ENCODE data around the gene SLC39A12.
"Not testable (repeated sequence)": the region's sequence is repeated elsewhere in the genome, so short reads cannot be mapped to it uniquely, and the experiment has no call there.

Gene SLC39A12

DNA sequence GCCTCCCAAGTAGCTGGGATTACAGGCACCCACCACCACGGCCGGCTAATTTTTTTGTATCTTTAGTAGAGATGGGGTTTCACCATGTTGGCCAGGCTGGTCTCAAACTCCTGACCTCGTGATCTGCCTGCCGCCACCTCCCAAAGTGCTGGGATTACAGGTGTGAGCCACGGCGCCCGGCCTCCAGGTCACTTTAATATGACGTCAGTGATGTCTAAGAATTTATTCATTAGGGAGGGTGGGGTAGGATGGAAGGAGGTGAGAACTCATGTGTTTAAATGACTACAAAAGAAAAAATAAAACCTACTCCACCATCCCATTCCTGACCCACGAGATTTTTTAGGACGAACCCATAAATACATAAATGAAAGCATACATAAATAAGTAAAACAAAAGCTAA, 2.7 kb downstream of the SLC39A12 start:
- not testable (repeated sequence) for H2AFZ ChIP-seq (ENCODE audit: low read length); H3K18ac ChIP-seq (ENCODE audit: low read length); H3K27me3 ChIP-seq (ENCODE audit: control insufficient read depth in 3 of 3, insufficient read depth in 3 of 3, low read depth in 1 of 3, low read length in 3 of 3); H3K9me3 ChIP-seq (replicated peaks in 1 of 2; ENCODE audit: control insufficient read depth in 2 of 2, insufficient read depth in 1 of 2, low read depth in 1 of 2, low read length in 2 of 2); H2BK5ac ChIP-seq (ENCODE audit: low read length); H3K4me1 ChIP-seq (ENCODE audit: control insufficient read depth in 2 of 2, insufficient read depth in 1 of 2, low read depth in 1 of 2, low read length in 2 of 2); DNase-seq (ENCODE audit: low spot score); H2AK5ac ChIP-seq (ENCODE audit: low read depth, low read length); H3K9ac ChIP-seq (ENCODE audit: low read depth, low read length, poor library complexity); H2BK120ac ChIP-seq (ENCODE audit: low read depth, low read length); H3K4me3 ChIP-seq (ENCODE audit: low read length in 2 of 2); H4K91ac ChIP-seq (ENCODE audit: low read depth, low read length, poor library complexity); H3K23ac ChIP-seq (ENCODE audit: low read depth, low read length, poor library complexity); H2BK12ac ChIP-seq (ENCODE audit: low read length); H3K4me2 ChIP-seq (ENCODE audit: insufficient read depth, low read length, poor library complexity, severe bottlenecking); H3K14ac ChIP-seq (ENCODE audit: low read length); H3K36me3 ChIP-seq (replicated peaks in 1 of 2; ENCODE audit: control insufficient read depth in 2 of 2, insufficient read depth in 2 of 2, low read length in 2 of 2); H3K4ac ChIP-seq (ENCODE audit: low read length); H2BK15ac ChIP-seq (ENCODE audit: low read length); H3K27ac ChIP-seq (replicated peaks; ENCODE audit: low read length); H4K8ac ChIP-seq (ENCODE audit: low read depth, low read length); H3K79me1 ChIP-seq (ENCODE audit: low read depth, low read length)
- WGBS, 2 donors (ENCODE audit: extremely low coverage in 2 of 2, insufficient read length in 2 of 2, insufficient replicate concordance in 1 of 2): no CpG with 5 or more reads among the region's 10 CpGs

DNA sequence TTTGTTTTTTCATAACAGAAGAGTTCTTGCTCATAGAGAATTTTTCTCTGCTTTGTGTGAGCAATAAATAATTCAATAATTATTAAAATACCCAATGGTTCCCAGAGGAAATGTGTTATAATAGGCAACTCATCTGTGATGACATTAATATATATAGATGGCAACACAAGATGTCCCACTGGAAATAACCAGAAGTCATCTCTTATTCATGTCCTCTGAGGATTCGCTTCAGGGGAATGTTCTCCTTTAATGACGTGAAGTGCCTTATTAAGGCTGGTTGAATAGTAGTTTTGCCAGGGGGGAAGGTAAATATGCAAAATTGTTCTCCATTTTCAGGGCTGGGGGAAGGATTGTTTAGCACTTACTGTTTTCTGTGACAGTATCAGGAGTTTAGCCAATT, 3.1 kb downstream of the SLC39A12 start:
- no peak overlapping the region for H4K91ac ChIP-seq (ENCODE audit: low read depth, low read length, poor library complexity)

DNA sequence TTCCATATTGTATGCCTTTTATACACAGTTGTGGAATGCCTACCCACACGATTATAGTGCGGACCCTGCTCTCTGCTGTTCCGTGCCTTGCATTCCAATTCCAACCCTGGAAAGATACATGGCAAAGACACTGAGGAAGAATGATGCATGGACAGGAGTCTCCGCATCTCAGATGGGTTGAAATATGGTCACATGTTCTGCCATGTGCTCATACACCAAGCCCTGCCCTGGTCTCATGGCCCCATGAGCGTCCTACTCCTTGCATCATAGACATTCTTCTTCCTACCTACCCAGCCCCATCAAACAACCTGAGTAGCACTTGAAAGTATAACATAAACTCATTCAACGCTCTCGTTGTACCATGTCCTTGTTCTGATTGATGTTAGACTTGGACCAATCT, 6.3 kb downstream of the SLC39A12 start:
- no peak overlapping the region for H3K18ac ChIP-seq (ENCODE audit: low read length)
- H3K4me3 ChIP-seq (ENCODE audit: low read length in 2 of 2): no peak overlapping the region
- no peak overlapping the region for H3K14ac ChIP-seq (ENCODE audit: low read length)
- H3K4me1 ChIP-seq (ENCODE audit: control insufficient read depth in 2 of 2, insufficient read depth in 1 of 2, low read depth in 1 of 2, low read length in 2 of 2): peaks cover 0 to 3% of the 10 kb centered on the region in 2 donors
- no peak overlapping the region for H2BK15ac ChIP-seq (ENCODE audit: low read length)
- H3K36me3 ChIP-seq (replicated peaks in 1 of 2; ENCODE audit: control insufficient read depth in 2 of 2, insufficient read depth in 2 of 2, low read length in 2 of 2): no peaks in the 10 kb centered on the region
- H4K8ac ChIP-seq (ENCODE audit: low read depth, low read length): no peak overlapping the region
- no peak for DNase-seq (ENCODE audit: low spot score)
- no peak overlapping the region for H3K4ac ChIP-seq (ENCODE audit: low read length)
- no peak overlapping the region for H2AK5ac ChIP-seq (ENCODE audit: low read depth, low read length)
- H3K23ac ChIP-seq (ENCODE audit: low read depth, low read length, poor library complexity): no peak overlapping the region
- no peaks in the 10 kb centered on the region for H3K79me1 ChIP-seq (ENCODE audit: low read depth, low read length)
- no peak overlapping the region for H2AFZ ChIP-seq (ENCODE audit: low read length)
- H2BK120ac ChIP-seq (ENCODE audit: low read depth, low read length): no peak overlapping the region
- no peak overlapping the region for H2BK5ac ChIP-seq (ENCODE audit: low read length)
- no peak overlapping the region for H3K27ac ChIP-seq (replicated peaks; ENCODE audit: low read length)
- H4K91ac ChIP-seq (ENCODE audit: low read depth, low read length, poor library complexity): no peak overlapping the region
- H3K9ac ChIP-seq (ENCODE audit: low read depth, low read length, poor library complexity): no peak overlapping the region
- no peak overlapping the region for H3K4me2 ChIP-seq (ENCODE audit: insufficient read depth, low read length, poor library complexity, severe bottlenecking)
- no CpG with 5 or more reads among the region's 7 CpGs for WGBS, 2 donors (ENCODE audit: extremely low coverage in 2 of 2, insufficient read length in 2 of 2, insufficient replicate concordance in 1 of 2)
- no peak overlapping the region for H2BK12ac ChIP-seq (ENCODE audit: low read length)
- H3K9me3 ChIP-seq (replicated peaks in 1 of 2; ENCODE audit: control insufficient read depth in 2 of 2, insufficient read depth in 1 of 2, low read depth in 1 of 2, low read length in 2 of 2): no peaks in the 10 kb centered on the region
- no peaks in the 10 kb centered on the region for H3K27me3 ChIP-seq (ENCODE audit: control insufficient read depth in 3 of 3, insufficient read depth in 3 of 3, low read depth in 1 of 3, low read length in 3 of 3)

More for the DNA sequence above, 3.1 kb downstream of the SLC39A12 start:
- H3K18ac ChIP-seq (ENCODE audit: low read length): no peak overlapping the region
- no CpG with 5 or more reads among the region's 2 CpGs for WGBS, 2 donors (ENCODE audit: extremely low coverage in 2 of 2, insufficient read length in 2 of 2, insufficient replicate concordance in 1 of 2)
- DNase-seq (ENCODE audit: low spot score): no peak
- no peak overlapping the region for H3K27ac ChIP-seq (replicated peaks; ENCODE audit: low read length)
- no peak overlapping the region for H2BK15ac ChIP-seq (ENCODE audit: low read length)
- no peaks in the 10 kb centered on the region for H3K79me1 ChIP-seq (ENCODE audit: low read depth, low read length)
- no peaks in the 10 kb centered on the region for H3K36me3 ChIP-seq (replicated peaks in 1 of 2; ENCODE audit: control insufficient read depth in 2 of 2, insufficient read depth in 2 of 2, low read length in 2 of 2)
- H3K27me3 ChIP-seq (ENCODE audit: control insufficient read depth in 3 of 3, insufficient read depth in 3 of 3, low read depth in 1 of 3, low read length in 3 of 3): no peaks in the 10 kb centered on the region
- no peak overlapping the region for H2AFZ ChIP-seq (ENCODE audit: low read length)
- no peak overlapping the region for H4K8ac ChIP-seq (ENCODE audit: low read depth, low read length)
- no peak overlapping the region for H2BK12ac ChIP-seq (ENCODE audit: low read length)
- no peak overlapping the region for H3K4me3 ChIP-seq (ENCODE audit: low read length in 2 of 2)
- no peak overlapping the region for H3K9ac ChIP-seq (ENCODE audit: low read depth, low read length, poor library complexity)
- no peak overlapping the region for H2AK5ac ChIP-seq (ENCODE audit: low read depth, low read length)
- no peak overlapping the region for H3K4ac ChIP-seq (ENCODE audit: low read length)
- no peak overlapping the region for H3K23ac ChIP-seq (ENCODE audit: low read depth, low read length, poor library complexity)
- peaks cover 0 to 8% of the 10 kb centered on the region in 2 donors for H3K4me1 ChIP-seq (ENCODE audit: control insufficient read depth in 2 of 2, insufficient read depth in 1 of 2, low read depth in 1 of 2, low read length in 2 of 2)
- H3K14ac ChIP-seq (ENCODE audit: low read length): no peak overlapping the region
- H2BK5ac ChIP-seq (ENCODE audit: low read length): no peak overlapping the region
- no peaks in the 10 kb centered on the region for H3K9me3 ChIP-seq (replicated peaks in 1 of 2; ENCODE audit: control insufficient read depth in 2 of 2, insufficient read depth in 1 of 2, low read depth in 1 of 2, low read length in 2 of 2)
- H2BK120ac ChIP-seq (ENCODE audit: low read depth, low read length): no peak overlapping the region
- H3K4me2 ChIP-seq (ENCODE audit: insufficient read depth, low read length, poor library complexity, severe bottlenecking): no peak overlapping the region

DNA sequence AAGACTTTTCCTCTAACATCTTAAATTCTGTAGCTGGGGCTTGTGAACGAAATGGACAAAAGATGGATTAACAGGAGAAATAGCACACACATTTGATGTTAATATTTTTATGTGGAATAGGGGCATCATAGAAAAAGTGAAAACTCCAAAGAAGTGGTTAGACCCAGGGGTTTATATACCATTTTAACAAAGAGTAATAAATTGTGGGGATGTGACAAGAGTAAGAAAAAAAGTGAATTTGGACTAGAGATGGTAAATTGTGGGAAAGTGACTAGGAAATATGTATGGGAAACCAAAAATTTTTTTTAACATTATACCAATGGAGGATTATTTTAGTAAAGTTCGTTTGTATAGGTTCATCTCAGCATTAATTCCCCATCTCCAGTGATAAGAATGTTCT, 8.2 kb downstream of the SLC39A12 start:
- Histone ChIP-seq H3K18ac (ENCODE audit: low read length) (no peak overlapping the region), H2BK5ac (ENCODE audit: low read length) (no peak overlapping the region), H3K4me1 (ENCODE audit: control insufficient read depth in 2 of 2, insufficient read depth in 1 of 2, low read depth in 1 of 2, low read length in 2 of 2) (peaks cover 0 to 5% of the 10 kb centered on the region in 2 donors), H2BK120ac (ENCODE audit: low read depth, low read length) (no peak overlapping the region), H2AK5ac (ENCODE audit: low read depth, low read length) (no peak overlapping the region), H3K9ac (ENCODE audit: low read depth, low read length, poor library complexity) (no peak overlapping the region), H3K27me3 (ENCODE audit: control insufficient read depth in 3 of 3, insufficient read depth in 3 of 3, low read depth in 1 of 3, low read length in 3 of 3) (no peaks in the 10 kb centered on the region), H3K36me3 (replicated peaks in 1 of 2; ENCODE audit: control insufficient read depth in 2 of 2, insufficient read depth in 2 of 2, low read length in 2 of 2) (no peaks in the 10 kb centered on the region), H2BK15ac (ENCODE audit: low read length) (no peak overlapping the region), H3K79me1 (ENCODE audit: low read depth, low read length) (no peaks in the 10 kb centered on the region), H3K14ac (ENCODE audit: low read length) (no peak overlapping the region), H4K91ac (ENCODE audit: low read depth, low read length, poor library complexity) (no peak overlapping the region), H3K4me3 (ENCODE audit: low read length in 2 of 2) (no peak overlapping the region), H3K4ac (ENCODE audit: low read length) (no peak overlapping the region), H2BK12ac (ENCODE audit: low read length) (no peak overlapping the region), H3K9me3 (replicated peaks in 1 of 2; ENCODE audit: control insufficient read depth in 2 of 2, insufficient read depth in 1 of 2, low read depth in 1 of 2, low read length in 2 of 2) (no peaks in the 10 kb centered on the region), H3K4me2 (ENCODE audit: insufficient read depth, low read length, poor library complexity, severe bottlenecking) (no peak overlapping the region), H3K27ac (replicated peaks; ENCODE audit: low read length) (no peak overlapping the region), H3K23ac (ENCODE audit: low read depth, low read length, poor library complexity) (no peak overlapping the region), H4K8ac (ENCODE audit: low read depth, low read length) (no peak overlapping the region), H2AFZ (ENCODE audit: low read length) (no peak overlapping the region)
- WGBS, 2 donors (ENCODE audit: extremely low coverage in 2 of 2, insufficient read length in 2 of 2, insufficient replicate concordance in 1 of 2): no CpG with 5 or more reads among the region's 2 CpGs
- DNase-seq (ENCODE audit: low spot score): no peak

Data from neuronal stem cell (in vitro differentiated cells).